Raji (cell line): ENCODE data around the gene NTSR1.

ENCODE experiments used
- POLR2A ChIP-seq: IDR thresholded peaks from 2 replicates; pipeline ENCODE4 v1.6.1; 2011; ENCODE audit warnings: low read depth, low read length, control low read depth; ENCODE audit not compliant: insufficient read depth

The NTSR1 gene

DNA sequence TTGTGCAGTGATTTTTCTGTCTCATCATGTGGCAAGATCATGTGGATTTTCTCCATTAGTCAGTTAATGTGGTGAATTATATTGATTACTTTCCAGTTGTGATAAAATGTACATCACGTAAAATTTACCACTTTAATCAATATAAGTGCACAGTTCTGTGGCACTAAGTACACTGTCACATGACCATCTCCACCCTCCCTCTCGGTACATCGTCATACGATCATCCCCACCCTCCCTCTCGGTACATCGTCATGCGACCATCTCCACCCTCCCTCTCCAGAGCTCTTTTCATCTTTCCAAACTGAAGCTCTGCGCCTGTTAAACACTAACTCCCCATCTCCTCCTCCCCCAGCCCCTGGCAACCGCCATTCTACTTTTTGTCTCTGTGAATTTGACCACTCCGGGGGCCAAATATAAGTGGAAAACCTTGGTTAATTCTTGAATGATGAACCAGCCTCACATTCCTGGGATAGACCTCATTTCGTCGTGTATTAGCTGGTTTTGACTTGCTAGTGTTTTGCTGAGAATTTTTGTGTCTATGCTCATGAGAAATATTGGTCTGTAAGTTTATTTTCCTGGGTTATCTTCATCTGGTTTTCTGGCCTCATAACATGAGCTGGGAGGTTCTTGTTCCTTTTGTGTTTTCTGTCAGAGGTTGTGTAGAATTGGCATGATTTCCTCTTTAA, 10.8 kb downstream of the NTSR1 start:
- no peak for TF ChIP-seq POLR2A

DNA sequence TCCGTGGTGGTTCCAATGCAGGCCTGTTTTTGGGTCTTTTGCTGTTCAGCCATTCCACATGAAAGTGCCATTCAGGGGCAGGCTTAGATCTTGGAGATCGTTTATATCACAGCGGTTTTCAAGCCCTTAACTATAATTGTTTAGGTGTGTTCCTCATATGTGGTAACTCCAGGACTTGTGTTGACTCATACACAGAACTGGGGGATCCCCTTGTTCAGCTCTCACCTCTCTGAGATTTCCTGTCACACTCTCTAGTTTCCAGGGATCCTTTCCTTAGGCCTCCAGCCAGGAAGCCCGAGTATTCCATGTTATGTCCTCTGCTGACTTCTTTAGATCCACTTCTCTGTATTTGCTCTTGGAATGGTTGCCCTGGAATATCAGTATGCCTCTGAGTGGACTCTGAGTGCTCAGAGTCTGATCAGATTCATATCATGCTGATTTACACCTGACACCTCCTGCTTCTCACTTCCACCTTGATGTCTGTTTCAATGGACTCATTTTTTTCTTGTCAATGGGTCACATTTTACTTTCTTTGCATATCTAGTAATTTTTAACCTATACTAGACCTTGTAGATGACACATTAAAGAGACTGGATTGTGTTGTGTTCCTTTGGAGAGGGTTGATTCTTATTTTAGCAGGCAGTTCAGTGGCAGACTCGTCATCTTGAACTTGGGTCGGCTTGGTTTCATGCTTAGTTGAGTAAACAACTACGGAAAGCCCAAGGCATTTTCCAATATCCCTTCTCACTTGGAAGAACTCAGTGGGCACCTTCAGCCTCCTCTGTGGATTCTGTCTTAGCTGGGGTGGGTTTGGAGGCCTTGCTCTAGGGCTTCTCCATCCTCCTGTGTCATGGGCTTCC, 13.1 kb downstream of the NTSR1 start:
- TF ChIP-seq POLR2A, result no peak

GRCh38 chr20:62722627-62723026, 14.0 kb downstream of the NTSR1 start:
- no peak for TF ChIP-seq POLR2A

DNA sequence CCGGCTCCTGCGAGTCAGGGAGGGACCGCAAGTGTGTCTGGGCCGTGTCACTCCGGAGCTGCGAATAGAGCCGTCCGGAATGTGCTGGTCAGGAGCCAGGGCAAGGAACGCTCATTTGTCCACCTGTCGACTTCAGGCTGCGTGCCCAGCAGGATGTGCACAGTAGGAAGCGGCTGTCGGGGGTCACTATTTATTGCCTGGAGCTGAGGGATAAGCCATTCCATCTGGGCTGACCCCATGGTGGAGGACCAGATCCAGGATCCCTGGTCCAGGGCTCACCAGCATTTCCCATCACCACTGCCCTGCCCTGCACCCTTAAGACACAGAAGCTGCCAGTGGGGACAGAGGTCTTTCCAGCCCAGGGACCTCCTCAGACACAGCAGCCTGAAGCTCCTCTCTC, 14.7 kb downstream of the NTSR1 start:
- no peak for TF ChIP-seq POLR2A

DNA sequence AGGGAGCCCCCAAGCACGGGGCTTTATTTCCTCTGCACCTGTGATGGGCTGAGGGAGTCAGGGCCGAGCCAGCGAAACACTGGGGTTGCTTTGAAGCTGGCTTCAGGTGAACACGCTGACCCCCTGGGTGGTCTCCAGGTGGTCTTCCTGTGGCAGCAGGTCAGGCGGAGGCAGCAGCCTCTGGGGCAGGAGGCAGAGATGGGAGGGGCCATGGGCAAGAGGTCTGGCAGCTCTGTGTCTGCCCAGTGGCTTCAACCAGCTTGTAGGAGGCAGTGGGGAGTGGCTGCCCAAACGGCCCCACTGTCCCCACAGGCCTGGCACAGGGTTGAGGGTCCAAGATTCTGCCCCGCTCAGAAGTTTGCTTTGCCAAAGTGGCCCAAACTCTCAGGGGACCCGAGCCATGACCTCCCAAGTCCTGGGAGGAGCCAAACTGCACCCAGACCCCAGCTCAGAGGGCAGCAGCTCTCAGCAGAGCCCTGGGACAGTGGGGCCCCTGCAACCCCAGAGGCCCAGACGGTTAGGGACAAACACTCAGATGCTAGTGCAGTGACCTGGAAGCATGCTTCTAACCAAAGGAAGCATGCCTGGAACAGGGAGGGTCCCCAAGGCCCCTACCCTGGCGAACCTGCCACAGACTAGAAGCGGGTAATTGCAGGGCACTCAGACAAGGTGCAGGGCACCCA, 15.3 kb downstream of the NTSR1 start:
- no peak for TF ChIP-seq POLR2A

DNA sequence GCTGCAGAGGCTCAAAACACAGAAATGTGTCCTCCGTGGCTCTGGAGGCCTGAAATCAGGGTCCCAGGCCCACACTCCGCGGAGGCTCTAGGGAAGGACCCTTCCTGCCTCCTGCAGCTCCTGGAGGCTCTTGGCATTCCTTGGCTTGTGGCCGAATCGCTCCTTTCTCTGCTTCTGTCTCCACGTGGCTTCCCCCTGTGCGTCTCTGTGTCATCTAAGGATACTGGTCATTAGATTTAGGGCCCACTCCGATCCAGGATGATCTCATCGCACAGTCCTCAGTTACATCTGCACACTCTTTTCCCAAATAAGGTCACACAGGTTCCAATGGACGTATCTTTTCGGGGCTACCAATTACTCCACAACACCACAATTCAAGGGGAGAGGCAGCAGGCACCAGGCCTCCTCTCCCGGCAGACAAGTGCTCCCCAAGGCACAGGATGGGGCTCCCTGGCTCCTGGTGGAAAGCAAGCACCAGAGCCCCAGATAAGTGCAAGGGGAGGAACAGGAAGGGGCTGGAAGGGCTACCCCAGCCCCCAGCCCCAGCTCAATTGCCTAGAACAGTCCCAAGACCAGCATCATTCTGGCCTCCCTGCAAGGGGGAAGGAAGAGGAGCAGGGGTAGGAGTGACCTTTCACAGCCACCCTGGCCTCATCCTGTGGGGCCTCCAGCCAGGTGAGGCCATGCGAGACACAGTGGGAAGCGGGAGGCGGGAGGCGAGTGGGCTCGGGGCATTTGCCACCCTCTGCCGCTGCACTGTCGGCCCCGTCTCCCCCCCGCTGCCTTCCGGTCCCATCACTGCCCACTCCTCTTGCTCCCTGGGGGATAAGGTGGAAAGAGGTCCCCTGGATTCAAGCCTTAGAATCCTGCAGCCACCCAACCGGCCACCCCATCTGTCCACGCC, 16.3 kb downstream of the NTSR1 start:
- no peak for TF ChIP-seq POLR2A

- no peak for TF ChIP-seq POLR2A
These were observed 17.1 kb downstream of the NTSR1 start for GRCh38 chr20:62725596-62726268.

DNA sequence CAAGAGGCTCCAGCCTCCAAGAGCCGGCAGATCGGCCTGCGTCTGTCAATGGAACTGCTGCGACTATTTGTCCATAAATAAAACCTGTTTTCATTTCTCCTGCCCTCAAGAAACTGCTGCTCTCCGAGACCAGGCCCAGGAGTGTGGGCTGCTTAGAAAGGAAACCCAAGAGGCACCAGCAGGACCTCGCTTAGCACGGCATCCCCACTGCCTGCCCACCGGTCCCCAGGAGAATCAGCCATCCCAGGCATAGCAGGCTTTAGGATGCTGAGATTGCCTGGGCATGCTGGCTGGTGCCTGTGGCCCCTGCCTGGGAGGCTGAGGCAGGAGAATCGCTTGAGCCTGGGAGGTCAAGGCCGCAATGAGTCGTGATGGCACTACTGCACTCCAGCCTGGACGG, 17.6 kb downstream of the NTSR1 start:
- no peak for TF ChIP-seq POLR2A

GRCh38 chr20:62726716-62727583, 18.3 kb downstream of the NTSR1 start:
- TF ChIP-seq POLR2A, result no peak

DNA sequence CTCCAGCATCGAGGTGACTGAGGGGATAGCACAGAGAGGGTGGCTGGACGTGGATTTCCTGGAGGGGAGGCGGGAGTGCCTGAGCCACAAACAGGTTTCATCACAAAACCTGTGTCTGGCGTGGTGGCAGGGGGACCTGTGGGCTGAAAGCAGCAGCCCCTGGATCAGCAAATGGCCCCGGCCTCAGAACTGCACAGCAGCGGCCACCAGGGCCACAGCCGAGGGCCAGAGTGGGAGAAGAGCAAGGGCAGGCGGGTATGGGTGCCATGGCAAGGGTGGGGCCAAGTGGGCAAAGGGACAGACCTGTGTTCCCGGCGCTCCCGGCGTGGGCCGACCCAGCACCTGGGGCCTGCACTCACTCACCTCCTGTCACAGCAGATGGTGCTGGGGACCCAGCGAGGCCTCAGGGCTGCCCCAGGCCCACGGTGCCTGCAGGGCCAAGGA, 19.0 kb downstream of the NTSR1 start:
- no peak for TF ChIP-seq POLR2A

DNA sequence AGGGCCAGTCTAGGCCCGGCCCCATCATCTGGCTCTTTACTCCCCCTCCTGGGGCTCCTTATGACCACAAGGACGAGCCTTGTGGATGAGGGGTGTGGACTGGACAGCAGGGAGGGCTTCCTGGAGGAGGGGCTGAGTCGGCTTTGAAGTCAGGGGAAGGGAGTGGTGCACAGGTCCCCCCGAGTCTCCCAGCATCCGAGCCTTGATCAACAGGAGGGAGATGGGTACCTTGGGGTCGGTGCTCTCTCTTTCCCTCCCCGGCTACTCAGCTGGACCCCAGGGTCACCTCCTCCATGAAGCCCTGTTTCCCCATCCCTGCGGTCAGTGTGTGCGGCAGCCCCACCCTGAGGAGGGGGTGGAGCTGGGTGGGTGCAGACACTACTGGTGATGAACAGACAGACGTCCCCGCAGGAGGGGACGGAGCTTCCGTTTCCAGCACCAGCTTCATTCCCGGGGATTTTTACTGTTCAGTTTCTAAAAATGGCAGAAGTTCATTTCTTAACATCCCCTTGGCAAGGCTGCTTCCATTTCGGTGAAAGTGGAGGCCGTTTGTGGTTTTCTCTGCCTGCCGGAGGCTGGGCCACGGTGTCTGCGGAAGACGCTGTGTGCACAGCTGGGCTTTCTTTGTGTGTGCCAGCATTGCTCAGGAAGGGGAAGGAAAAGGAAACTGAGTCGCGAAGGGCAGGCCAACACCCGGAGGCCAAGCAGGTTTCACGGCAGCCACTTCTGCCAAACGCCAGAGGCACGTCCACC, 19.6 kb downstream of the NTSR1 start:
- no peak for TF ChIP-seq POLR2A

GRCh38 chr20:62728781-62729300, 20.2 kb downstream of the NTSR1 start:
- TF ChIP-seq POLR2A, result no peak

GRCh38 chr20:62730481-62730880, 21.8 kb downstream of the NTSR1 start:
- TF ChIP-seq POLR2A, result no peak
